NCI-H1436 (cell line): ENCODE data around the gene GALP.
"Not testable (repeated sequence)": the region's sequence is repeated elsewhere in the genome, so short reads cannot be mapped to it uniquely, and the experiment has no call there.

ENCODE experiments used
- DNase-seq: peaks from one replicate; lab custom pipeline; 2025; lab: John Stamatoyannopoulos, UW

Gene GALP

DNA sequence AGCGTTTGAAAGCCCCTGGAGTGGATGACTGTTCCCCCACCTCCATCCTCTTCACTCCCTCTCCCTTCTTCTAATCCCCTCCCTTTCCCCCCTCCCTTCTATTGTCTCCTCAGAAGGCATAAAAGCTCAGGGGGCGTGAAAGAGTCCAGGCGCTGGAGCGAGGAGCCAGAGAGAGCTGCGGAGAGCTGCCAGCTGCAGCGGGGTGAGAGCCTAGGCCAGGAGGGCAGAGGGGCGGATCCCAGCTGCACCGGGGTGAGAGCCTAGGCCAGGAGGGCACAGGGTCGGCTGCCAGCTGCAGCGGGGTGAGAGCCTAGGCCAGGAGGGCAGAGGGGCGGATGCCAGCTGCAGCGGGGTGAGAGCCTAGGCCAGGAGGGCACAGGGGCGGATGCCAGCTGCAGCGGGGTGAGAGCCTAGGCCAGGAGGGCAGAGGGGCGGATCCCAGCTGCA lies at the start of gene GALP:
GALP (plus strand) TSS at position 148 of the 447 bp plus-strand sequence. CDS start 1,101 bp downstream, outside the sequence.
- DNase-seq, result not testable (repeated sequence)

DNA sequence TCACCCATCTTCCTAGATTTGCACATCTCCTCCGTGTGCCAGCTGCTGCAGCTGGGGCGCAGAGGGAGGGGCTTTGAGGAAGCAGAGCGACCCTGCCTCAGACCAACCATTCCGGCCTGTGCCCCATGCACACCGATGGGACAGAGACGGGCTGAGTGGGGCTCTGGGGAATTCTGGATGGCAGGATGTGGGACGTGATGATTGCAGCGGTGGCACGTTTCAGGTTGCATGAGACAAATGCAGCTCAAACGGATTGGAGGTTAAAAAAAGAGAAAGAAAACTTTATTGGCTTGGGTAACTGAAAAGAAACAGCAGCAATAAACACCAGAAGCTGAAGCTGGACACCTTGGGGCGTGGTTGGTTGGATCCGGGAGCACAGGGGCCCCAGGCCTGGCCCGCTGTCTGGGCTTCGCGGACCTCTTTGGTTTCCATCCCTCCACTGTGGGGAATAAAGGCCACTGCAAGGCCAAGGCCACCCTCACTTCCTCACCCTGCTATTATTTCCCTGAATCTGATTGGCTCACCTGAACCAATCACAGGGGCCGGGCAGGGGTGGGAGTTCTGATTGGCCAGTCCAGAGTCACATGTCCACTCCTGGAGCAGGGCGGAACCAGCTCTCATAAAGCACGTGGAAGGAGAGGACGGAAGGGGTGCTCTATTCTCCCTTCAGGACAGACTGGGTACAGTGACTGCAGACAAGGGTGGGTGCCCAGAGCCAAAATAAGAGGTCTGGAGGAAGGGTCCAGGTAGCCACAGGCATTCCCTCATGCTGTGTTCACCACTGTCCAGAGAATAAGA lies 48.6 kb upstream of the GALP start:
- DNase-seq, result no peak

DNA sequence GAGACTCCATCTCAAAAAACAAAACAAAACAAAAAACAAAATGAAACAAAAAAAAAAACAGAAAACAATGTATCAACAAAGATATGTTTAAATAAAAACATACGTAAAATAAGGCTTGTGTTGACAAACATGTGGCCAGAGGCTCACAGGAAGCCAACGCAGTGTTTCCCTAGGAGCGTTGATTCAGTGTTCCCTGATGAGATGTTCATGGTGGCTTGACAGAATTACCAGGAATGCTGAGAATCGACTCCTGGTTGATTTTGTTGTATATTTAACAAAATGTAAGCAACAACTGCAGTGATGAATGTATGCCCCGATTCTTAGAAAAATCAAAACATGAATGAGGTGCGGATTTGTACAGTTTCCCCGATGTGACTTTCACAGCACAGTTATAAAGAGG lies 45.8 kb upstream of the GALP start:
- no peak for DNase-seq

DNA sequence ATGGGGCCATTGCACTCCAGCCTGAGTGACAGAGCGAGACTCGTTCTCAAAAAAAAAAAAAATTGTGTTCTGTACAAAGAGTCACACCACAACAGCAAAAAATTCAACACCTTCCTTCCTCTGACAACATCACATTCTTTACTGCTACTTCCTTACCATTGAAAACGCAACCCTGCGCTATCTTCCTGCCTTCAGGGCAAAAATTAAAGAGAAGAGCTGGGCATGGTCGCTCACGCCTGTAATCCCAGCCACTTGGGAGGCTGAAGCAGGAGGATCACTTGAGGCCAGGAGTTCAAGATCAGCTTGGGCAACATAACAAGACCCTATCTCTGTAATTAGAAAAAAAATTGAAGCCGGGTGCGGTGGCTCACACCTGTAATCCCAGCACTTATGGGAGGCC lies 44.2 kb upstream of the GALP start:
- DNase-seq, result no peak

DNA sequence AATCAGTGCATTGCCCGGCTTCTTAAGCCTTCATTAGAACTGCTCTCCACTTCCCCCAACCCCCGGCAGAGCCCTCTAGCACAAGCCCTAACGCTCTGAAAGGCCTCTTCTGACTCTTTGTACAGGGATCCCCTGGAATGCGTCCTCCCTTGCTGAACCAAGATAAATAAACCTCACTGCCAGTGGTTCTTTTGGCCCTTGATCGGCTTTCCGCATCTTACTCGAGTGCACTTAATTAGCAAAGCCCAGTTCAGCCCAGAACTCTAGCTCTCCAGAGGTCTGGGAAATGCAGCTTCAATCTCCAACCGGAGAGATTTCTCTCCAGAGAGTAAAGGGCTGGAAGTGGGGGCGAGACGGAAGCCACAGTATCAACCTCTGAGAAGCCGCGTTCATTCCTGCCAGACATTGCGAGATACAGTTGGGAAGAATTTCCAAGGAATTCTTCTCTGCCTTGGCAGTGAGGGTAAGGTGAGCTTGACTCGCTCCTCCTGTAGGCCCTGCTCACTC lies 43.4 kb upstream of the GALP start:
- DNase-seq, result no peak

DNA sequence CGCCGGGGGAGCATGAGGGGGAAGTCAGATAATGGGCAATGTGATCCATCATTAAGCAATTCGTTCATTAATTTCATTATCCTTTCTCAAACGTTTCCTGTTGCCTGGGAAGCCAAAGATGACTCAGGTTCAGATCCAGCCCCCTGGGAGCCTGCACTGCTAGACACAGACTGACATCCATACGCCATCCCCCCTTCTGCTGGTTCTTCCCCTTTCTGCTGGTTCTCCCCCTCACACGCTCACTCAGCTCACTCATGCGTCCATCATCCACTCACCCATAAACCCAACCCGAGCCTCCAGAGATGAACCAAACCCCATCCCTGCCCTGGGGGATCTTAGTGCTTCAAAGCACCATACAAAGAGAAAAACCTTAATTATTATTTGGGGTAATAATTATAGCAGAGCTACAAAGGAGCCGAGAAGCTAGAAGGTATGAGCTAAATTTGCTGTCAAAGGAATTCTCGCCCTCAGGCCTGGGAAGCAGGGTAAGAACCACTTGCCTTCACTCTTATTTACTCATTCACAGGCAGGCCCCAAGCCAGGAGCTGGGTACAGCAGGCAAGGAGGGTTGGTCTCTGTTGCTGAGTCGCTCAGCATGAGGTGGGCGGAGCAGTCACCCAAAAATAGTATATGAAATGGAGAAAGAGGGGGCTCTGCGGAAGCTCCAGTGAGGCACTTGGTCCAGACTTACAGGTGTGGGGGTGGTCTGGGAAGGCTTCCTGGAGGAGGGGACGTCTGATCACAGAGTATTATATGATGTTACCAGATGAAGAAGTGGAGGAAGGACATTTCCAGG lies 41.8 kb upstream of the GALP start:
- DNase-seq, result no peak

DNA sequence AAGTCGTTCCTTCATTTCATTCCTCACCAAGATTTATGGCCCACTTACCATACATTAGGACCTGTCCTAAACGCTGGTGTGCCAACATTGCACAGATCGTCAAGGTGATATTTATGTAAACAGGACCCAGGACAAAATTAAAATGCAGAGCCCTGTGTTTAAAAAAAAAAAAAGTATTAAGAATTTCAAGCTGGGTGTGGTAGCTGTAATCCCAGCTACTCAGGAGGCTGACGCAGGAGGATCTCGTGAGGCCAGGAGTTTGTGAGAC lies 41.2 kb upstream of the GALP start:
- no peak for DNase-seq

DNA sequence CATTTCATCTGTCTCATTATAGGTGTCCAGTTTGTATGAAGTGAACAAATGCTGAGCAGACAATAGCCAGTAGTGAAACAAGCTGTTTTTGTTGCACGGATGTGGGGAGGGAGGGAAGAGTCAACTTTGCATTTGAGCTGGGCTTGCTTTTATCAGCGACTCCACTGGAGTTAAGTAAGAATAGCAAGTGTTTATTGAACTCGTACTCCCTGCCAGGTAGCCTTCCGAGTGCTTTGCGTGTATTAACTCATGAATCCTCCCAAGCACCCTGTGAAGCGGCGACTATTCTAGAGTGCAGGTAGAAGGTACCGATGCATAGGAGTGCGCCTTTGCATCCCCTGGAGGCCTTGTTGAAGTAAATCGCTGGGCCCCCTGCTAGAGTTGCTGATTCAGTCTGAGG lies 39.4 kb upstream of the GALP start:
- no peak for DNase-seq

DNA sequence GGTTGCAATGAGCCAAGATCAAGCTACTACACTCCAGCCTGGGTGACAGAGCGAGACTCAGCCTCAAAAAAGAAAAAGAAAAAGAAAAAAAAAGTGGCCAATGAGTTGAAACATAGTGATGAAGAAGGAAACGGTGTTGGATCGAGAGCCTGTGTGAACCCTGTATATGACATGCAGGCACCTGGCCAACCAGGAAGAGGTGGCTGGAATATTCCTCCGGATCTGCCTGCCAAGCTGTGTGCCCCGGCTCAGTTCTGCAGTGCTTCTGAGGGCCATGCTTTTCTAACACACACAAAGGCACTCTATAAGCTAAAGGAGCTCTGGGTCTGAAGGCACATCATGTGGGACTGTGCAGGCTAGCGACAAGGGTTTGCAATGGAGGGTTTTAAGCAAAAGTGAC lies 38.4 kb upstream of the GALP start:
- no peak for DNase-seq

DNA sequence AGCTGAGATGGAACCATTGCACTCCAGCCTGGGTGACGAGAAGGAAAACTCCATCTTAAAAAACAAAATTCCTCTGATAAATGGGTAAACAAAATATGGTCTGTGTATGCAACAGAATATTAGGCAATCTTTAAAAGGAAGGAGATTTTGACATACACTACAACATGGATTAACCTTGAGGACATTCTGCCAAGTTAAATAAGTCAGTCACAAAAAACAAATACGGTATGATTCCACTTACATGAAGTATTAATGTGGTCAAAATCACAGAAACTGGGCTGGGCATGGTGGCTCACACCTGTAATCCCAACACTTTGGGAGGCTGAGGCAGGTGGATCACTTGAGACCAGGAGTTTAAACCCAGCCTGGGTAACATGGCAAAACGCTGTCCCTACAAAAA lies 37.7 kb upstream of the GALP start:
- no peak for DNase-seq

DNA sequence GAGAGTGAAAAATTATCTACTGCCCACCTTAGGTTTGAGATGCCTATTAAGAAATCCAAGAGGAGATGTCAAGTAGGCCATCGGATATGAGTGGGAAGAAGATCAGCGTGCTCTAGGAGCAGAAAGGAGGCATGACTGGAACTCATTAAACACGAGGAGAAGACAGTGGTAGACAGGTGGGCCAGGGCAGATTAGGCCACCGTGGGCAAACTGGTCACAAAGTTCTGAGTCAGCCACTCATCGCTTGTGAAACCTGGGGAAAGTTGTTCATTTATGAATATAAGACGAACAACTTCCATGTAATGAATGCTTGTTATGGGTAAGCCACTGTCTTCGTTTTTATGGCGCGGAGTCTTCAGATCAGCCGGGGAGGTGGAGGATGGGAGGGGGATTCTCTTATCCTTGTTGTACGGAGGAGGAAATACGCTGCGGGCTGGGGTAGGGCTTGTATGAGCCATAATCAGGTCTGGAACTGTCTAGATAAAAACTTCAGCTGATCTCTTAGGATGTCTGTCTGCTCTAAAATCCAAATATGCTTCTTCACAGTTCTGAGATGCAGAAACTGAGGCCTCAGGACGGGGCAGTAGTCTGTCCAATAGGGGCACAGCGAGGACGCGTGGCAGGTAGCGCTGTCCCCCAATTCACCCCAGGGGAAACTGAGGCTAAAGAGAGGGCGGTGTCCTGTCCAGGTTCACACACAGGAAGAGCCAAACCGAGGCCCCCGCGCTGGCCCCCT lies 35.8 kb upstream of the GALP start:
- no peak for DNase-seq

DNA sequence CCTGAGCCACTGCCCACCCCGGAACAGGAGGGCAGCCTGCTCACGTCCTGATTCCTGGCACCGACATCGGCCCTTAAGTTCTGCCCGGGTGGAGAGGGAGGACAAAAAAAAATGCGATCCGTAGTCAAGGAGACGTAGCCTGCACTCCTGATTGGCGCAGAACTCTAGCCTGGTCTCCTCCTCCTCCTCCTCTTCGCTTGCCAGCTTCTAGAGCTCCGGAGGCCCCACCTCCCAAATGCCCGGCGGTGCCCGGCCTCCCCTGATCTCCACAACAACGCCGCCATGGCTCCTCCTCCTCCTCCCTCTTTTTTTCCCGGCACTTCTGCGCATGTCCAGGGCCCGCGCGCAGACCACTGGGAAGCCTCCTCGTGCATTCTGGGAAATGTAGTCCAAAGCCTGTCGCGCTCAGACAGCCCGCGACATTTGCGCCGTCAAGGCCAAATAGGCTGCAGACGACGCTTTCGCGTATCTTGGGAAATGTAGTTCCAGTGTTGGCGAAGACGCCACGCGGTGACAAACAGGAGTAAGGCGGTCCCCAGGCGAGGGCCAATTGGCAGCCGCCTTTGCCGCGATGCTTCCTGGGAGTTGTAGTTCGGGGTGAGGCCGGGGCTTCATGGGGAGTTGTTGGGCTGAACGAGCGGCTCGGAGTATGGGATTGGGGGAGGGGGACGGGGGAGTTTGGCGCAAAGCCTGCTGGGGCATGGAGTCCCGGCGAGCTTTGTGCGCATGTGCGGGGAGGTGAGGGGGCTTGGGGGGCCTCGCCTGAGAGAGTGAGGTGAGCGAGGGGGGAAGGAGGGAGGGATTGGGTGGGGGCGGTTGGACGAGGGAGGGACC lies 35.0 kb upstream of the GALP start, which contains the start of gene ZNF444:
ZNF444 (plus strand) TSS at position 705 of the 834 bp plus-strand sequence. CDS start 5,625 bp downstream, outside the sequence.
- peak; percentile 100 for DNase-seq

DNA sequence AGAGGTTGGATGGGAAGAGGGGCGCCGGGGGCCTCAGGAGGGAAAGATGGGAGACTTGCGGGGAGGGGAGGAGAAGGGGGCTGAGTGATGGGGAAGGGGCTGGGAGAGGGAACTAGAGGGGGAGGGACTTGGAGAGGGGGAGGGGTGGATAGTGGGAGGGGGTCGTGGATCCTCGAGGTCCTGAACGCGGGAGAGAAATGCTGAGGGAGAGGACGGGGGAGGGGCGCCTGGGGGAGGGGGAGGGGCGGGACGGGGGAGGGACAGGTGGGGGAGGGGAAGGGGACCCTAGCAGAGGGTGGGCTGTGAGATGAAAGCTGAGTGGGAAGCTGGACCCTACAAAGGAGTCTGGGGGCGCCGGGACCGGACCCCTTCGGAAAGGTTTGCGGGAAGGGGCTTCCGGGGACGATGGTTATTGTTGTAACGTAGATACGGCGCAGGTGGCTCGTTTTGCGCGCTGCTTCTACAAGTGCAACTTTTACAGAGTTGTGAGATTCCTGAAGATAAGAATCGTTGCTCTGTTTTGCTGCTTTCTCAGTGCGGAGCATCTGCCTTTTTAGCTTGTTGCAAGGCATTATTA lies 34.3 kb upstream of the GALP start:
- no peak for DNase-seq

DNA sequence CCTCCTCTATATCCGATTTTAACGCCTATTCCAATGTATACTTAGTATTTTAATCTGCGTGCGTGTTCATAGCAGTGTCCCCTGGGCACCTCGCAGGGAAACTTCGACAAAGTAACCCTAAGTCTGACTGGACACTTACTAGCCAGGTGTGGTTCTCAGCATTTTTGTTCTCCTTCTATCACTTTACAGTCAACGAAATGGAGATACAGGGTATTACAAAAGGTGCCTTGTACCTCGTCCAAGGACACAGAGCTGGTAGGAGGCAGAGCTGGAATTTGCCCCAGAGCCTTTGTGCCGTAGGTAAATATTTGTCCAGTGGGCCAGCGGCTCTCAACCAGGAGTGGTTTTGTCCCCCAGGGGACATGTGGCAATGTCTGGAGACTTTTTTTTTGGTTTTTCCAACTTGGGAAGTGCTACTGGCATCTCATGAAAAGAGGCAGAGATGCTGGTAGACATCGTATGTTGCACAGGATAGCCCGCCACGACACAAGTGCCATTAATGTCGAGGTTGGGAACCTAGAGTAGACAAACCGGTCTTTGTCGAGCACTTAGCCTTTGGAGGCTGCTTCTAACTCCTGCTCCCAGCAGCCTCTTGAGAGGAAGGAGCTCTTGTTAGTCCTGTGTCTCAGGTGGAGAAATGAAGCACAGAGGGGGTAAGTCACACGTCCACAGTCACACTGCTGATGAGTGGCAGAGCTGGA lies 33.6 kb upstream of the GALP start:
- no peak for DNase-seq

DNA sequence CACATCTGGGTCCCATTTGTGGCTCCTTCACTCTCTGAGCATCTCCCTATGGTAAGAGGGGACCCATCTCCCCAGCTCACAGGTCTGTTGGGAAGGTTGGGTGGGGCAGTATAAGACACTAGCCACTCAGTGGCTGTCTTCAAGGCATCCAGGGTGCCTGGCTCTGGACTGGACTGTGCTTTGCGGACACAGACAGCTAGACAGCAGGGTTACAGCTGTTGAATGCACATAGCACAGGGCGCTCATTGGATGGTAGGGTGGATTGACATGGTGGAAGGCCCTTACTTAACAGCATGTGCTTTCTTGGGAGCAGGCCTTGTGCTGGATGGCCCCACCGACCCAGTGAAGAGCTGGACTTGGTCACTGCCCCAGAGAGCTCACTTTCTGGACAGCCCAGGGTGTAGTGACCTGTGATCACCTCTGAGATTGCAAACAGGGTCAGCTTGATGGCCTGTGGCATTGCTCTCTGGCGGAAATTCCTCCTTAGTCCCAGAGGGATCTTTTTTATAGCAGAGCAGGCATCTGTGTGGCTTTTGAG lies 32.8 kb upstream of the GALP start:
- DNase-seq, result no peak

DNA sequence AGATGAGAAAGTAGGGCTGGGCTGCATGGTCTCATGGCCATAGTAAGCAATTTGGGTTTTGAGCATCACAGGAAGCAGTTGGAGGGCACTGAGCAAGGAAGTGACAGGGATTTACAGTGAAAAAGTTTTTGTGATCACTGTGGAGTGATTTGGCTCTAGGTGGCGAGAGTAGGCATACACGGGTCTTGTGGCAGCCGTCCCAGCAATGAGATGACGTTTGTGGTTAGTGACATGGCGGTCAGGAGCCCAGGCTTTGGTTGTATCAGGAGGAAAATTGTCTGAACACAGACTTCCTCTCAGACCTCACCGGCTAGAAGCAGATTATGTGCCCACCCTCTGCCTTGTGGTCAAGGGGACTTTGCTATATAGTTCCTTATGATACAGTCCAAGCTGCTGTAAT lies 31.4 kb upstream of the GALP start:
- no peak for DNase-seq

DNA sequence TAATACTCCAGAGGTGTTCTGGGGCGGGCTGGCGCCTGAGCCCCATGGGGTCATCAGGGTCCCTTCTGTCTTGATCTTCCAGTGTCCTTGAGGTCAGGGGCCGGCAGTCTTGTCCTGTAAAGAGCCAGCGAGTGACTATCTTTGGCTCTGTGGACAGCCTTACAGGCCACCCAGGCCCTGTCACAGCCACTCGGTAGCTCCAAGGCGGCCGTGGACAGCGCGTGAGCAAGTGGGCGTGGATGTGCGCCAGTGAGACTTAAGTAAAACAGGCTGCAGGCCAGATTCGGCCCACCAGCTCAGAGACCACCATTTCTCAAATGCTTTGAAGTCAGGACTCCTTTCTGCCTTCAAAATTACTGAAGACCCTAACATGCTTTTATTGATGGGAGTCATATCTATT lies 31.0 kb upstream of the GALP start:
- DNase-seq, result no peak

DNA sequence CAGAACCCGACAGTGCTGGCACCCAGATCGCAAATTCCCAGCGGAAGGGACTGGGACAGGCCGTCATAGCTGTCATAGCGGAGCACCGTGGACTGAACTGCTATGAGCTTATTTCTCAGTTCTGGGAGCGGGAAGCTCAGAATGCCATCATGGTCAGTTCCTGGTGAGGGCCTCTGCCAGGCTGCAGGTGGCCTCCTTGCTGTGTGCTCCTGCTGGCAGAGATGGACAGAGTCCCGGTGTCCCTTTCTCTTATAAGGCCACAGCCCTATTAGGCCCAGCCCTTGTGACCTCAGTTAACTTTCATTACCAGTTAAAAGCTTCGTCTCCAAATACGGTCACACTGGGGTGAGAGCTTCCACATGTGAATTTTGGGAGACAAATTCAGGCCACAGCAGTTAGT lies 30.1 kb upstream of the GALP start:
- no peak for DNase-seq

DNA sequence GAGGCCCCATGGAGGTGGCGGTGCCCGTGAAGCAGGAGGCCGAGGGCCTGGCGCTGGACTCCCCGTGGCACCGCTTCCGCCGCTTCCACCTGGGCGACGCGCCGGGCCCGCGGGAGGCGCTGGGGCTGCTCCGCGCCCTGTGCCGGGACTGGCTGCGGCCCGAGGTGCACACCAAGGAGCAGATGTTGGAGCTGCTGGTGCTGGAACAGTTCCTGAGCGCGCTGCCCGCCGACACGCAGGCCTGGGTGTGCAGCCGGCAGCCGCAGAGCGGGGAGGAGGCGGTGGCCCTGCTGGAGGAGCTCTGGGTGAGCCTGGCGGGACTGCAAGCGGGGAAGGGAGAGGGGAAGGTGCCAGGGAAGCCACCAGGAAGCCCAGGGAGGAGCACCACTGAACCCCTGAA lies 28.9 kb upstream of the GALP start:
- no peak for DNase-seq

DNA sequence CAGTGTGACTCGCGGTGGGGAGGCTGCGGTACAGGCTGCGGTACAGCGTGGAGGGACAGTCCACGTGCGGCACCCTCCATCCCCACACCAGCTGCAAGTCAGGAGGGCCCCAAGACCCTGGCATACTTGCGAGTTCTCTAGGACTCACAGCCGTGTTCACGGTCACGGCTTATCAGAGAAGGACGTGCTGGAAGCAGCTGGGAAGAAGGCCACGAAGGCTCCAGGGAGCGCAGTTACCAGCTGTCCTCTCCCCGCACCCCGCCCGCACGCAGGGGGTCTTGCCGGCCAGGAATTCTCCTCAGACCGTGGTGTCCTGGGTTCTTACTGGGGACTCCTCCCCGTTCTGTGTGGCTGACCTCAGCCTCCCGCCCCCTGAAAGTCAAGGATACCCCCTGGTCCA lies 28.5 kb upstream of the GALP start:
- DNase-seq, result no peak
